Measurements from ENCODE around the gene RASSF6.

DNA sequence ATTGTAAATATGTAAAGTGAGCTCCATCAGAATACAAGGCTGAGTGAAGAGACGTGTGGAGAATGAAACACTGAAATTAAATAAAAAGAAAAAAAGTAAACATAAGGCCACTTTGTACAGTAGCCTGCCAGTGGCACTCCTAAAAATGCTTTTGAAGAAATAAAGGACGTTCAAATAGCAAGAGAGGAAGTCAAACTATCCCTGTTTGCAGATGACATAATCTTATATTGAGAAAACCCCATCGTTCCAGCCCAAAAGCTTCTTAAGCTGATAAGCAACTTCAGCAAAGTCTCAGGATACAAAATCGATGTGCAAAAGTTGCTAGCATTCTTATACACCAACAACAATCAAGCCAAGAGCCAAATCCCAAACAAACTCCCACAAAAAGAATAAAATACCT lies 24.2 kb downstream of the RASSF6 start:
- TF ChIP-seq REST (IDR thresholded peaks at IDR 0.05; ENCODE audit: insufficient replicate concordance, low read depth) (no peak), CTCF (IDR thresholded peaks at IDR 0.05; ENCODE audit: insufficient read depth, low read length) (no peak), POLR2AphosphoS5 (IDR thresholded peaks at IDR 0.05; ENCODE audit: low read depth) (no peak)
